Neuronal stem cell (in vitro differentiated cells): ENCODE data around the gene FRAT2.

ENCODE experiments used
- DNase-seq: peaks from one replicate; pipeline ENCODE4 v3.0.0-alpha.2; 2013; ENCODE audit warnings: low spot score
- H2AFZ ChIP-seq: one replicate; pipeline ENCODE4 v1.6.1; 2013; ENCODE audit warnings: mild to moderate bottlenecking, low read length, inconsistent platforms
- H2AK5ac ChIP-seq: 2 replicates; pipeline ENCODE4 v1.6.1; 2013; ENCODE audit warnings: low read depth, mild to moderate bottlenecking, inconsistent platforms, low read length, moderate library complexity, mixed read lengths
- H2BK120ac ChIP-seq: 2 replicates; pipeline ENCODE4 v1.6.1; 2013; ENCODE audit warnings: low read depth, mild to moderate bottlenecking, inconsistent platforms, low read length, moderate library complexity, mixed read lengths
- H2BK12ac ChIP-seq: one replicate; pipeline ENCODE4 v1.6.1; 2013; ENCODE audit warnings: low read length, inconsistent platforms
- H2BK15ac ChIP-seq: 2 replicates; pipeline ENCODE4 v1.6.1; 2013; ENCODE audit warnings: mild to moderate bottlenecking, low read length, inconsistent platforms, mixed read lengths
- H2BK5ac ChIP-seq: one replicate; pipeline ENCODE4 v1.6.1; 2013; ENCODE audit warnings: inconsistent platforms, mild to moderate bottlenecking, low read length, moderate library complexity
- H3K14ac ChIP-seq: one replicate; pipeline ENCODE4 v1.6.1; 2013; ENCODE audit warnings: low read length, inconsistent platforms
- H3K18ac ChIP-seq: 2 replicates; pipeline ENCODE4 v1.6.1; 2013; ENCODE audit warnings: low read length, inconsistent platforms
- H3K23ac ChIP-seq: 2 replicates; pipeline ENCODE4 v1.6.1; 2013; ENCODE audit warnings: low read depth, mild to moderate bottlenecking, mixed read lengths, low read length, inconsistent platforms; ENCODE audit not compliant: poor library complexity
- H3K27ac ChIP-seq: replicated peaks from 3 replicates; pipeline ENCODE4 v1.5.1; 2013; ENCODE audit warnings: low read length, inconsistent platforms
- H3K27me3 ChIP-seq, 3 experiments: 2 replicates each; pipeline ENCODE4 v1.6.1; 2013; ENCODE audit warnings: low read length in 3 of 3, mild to moderate bottlenecking in 2 of 3, inconsistent platforms in 1 of 3, low read depth in 1 of 3, mixed read lengths in 1 of 3, moderate library complexity in 1 of 3; ENCODE audit not compliant: control insufficient read depth in 3 of 3, insufficient read depth in 3 of 3
- H3K36me3 ChIP-seq, 2 donors: replicated peaks in 1 of 2; 2 replicates each; pipeline ENCODE4 v1.6.1; 2013; ENCODE audit warnings: low read length in 2 of 2; ENCODE audit not compliant: control insufficient read depth in 2 of 2, insufficient read depth in 2 of 2
- H3K4ac ChIP-seq: 2 replicates; pipeline ENCODE4 v1.6.1; 2013; ENCODE audit warnings: inconsistent platforms, mild to moderate bottlenecking, low read length, moderate library complexity
- H3K4me1 ChIP-seq, 2 donors: 1 replicate in 1 of 2; 2 replicates in 1 of 2; pipeline ENCODE4 v1.6.1; 2013; ENCODE audit warnings: low read length in 2 of 2, low read depth in 1 of 2; ENCODE audit not compliant: control insufficient read depth in 2 of 2, insufficient read depth in 1 of 2
- H3K4me2 ChIP-seq: one replicate; pipeline ENCODE4 v1.6.1; 2013; ENCODE audit warnings: mild to moderate bottlenecking, low read length, inconsistent platforms; ENCODE audit not compliant: insufficient read depth, poor library complexity, severe bottlenecking
- H3K4me3 ChIP-seq, 2 donors: 2 replicates each; pipeline ENCODE4 v1.5.1; 2013; ENCODE audit warnings: low read length in 2 of 2, mild to moderate bottlenecking in 2 of 2, inconsistent platforms in 1 of 2, moderate library complexity in 1 of 2
- H3K79me1 ChIP-seq: one replicate; pipeline ENCODE4 v1.6.1; 2013; ENCODE audit warnings: low read depth, mild to moderate bottlenecking, inconsistent platforms, low read length, moderate library complexity
- H3K9ac ChIP-seq: one replicate; pipeline ENCODE4 v1.6.1; 2013; ENCODE audit warnings: mild to moderate bottlenecking, low read depth, low read length, inconsistent platforms; ENCODE audit not compliant: poor library complexity
- H3K9me3 ChIP-seq, 2 donors: replicated peaks in 1 of 2; 2 replicates each; pipeline versions ENCODE3 to v1.6.1; 2013; ENCODE audit warnings: low read length in 2 of 2, mild to moderate bottlenecking in 2 of 2, inconsistent platforms in 1 of 2, low read depth in 1 of 2, mixed read lengths in 1 of 2, moderate library complexity in 1 of 2; ENCODE audit not compliant: control insufficient read depth in 2 of 2, insufficient read depth in 1 of 2
- H4K8ac ChIP-seq: one replicate; pipeline ENCODE4 v1.6.1; 2013; ENCODE audit warnings: low read depth, mild to moderate bottlenecking, inconsistent platforms, low read length, moderate library complexity
- H4K91ac ChIP-seq: one replicate; pipeline ENCODE4 v1.6.1; 2013; ENCODE audit warnings: low read length, low read depth, mild to moderate bottlenecking, inconsistent platforms; ENCODE audit not compliant: poor library complexity
- WGBS, 2 donors: extraction: QIAGEN DNeasy Blood & Tissue Kit; methylation state at CpG; one replicate each; pipeline ENCODE4 v1.1.7; 2013; ENCODE audit warnings: missing lambda C conversion rate in 2 of 2, mixed read lengths in 1 of 2; ENCODE audit not compliant: insufficient read length in 2 of 2, insufficient replicate concordance in 1 of 2; ENCODE audit errors: extremely low coverage in 2 of 2; 5-methylcytosine and 5-hydroxymethylcytosine counted together

The FRAT2 gene

DNA sequence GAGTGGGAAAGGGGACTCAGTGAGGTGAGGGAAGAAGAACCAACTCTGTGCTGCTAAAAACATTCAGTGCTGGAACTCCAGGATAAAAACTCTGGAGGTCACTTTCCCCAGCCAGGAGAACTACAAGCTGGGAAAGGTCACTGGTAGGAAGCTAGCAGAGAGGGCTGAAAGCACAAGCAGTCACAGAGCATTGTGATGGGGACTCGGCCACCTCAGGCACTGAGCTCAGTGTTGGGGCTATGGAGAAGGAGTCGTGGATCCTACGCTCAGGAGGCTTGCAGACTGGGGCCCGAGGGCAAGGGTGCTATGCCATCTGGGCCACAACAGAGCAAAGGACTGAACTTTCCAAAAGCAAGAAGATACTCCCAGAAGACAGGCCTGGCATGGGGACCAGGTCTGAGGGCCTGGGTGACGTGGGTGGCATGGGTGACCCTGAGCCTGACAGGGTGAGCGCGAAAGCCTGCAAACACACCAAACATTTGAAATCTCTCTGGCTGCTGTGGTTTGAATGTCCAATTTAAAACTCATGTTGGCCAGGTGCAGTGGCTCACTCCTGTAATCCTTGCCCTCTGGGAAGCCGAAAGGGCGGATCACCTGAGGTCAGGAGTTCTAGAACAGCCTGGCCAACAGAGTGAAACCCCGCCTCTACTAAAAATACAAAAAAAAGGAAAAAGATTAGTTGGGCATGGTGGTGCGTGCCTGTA, 32.3 kb downstream of the FRAT2 start:
- Histone ChIP-seq H3K14ac (no peak overlapping the region), H4K8ac (no peak overlapping the region), H3K9me3 (no peaks in the 10 kb centered on the region), H3K27ac (no peak overlapping the region), H3K4me2 (no peak overlapping the region), H3K23ac (no peak overlapping the region), H3K27me3 (peaks cover 0 to 5% (median 0%) of the 10 kb centered on the region in 3 experiments), H2AFZ (peak overlapping the region; percentile 15), H2BK15ac (no peak overlapping the region), H3K4me3 (no peak overlapping the region), H2BK5ac (peak overlapping the region; percentile 5), H3K79me1 (peaks cover 2% of the 10 kb centered on the region), H2BK120ac (no peak overlapping the region), H3K4ac (no peak overlapping the region), H3K4me1 (no peaks in the 10 kb centered on the region), H3K9ac (peak overlapping the region; percentile 32), H2BK12ac (no peak overlapping the region), H4K91ac (no peak overlapping the region), H2AK5ac (peak overlapping the region; percentile 81), H3K18ac (peak overlapping the region; percentile 58), H3K36me3 (no peaks in the 10 kb centered on the region)
- WGBS, 2 donors = no CpG with 5 or more reads among the region's 11 CpGs
- no peak for DNase-seq

- H3K4me1 ChIP-seq = no peaks in the 10 kb centered on the region
- no peak overlapping the region for H2AFZ ChIP-seq
- H3K18ac ChIP-seq = no peak overlapping the region
- H3K79me1 ChIP-seq = peaks cover 2% of the 10 kb centered on the region
- no peak overlapping the region for H2AK5ac ChIP-seq
- WGBS, 2 donors = no CpG with 5 or more reads among the region's 3 CpGs
- no peak overlapping the region for H2BK5ac ChIP-seq
- no peak for DNase-seq
- H3K14ac ChIP-seq = no peak overlapping the region
- no peak overlapping the region for H3K9ac ChIP-seq
- H3K27ac ChIP-seq = no peak overlapping the region
- H2BK120ac ChIP-seq = no peak overlapping the region
- no peak overlapping the region for H4K8ac ChIP-seq
- no peak overlapping the region for H3K4me2 ChIP-seq
- no peak overlapping the region for H2BK15ac ChIP-seq
- H3K23ac ChIP-seq = no peak overlapping the region
- no peak overlapping the region for H2BK12ac ChIP-seq
- H3K9me3 ChIP-seq = no peaks in the 10 kb centered on the region
- H3K4ac ChIP-seq = no peak overlapping the region
- peaks cover 0 to 5% (median 0%) of the 10 kb centered on the region in 3 experiments for H3K27me3 ChIP-seq
- H3K4me3 ChIP-seq = no peak overlapping the region
- H4K91ac ChIP-seq = no peak overlapping the region
- no peaks in the 10 kb centered on the region for H3K36me3 ChIP-seq
These were observed 33.5 kb downstream of the FRAT2 start for GRCh38 chr10:97300980-97301379.

DNA sequence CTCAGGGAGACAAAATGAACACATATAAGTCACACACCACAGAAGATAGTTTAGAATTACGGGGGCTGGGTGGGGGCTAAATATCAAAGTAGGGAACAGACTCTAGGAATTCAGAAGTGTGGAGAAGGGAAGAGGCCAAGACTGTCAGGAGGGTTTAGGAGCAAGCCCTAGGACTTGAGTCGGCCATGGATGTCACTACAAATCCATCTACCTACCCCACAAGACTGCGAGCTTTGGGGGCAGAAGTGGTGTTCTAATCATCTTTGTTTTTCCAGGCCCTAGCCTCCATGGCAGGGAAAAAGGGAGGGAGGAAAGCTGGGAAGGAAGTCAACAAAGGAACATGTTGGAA, 36.3 kb downstream of the FRAT2 start:
- Histone ChIP-seq H3K4ac (no peak overlapping the region), H2BK5ac (no peak overlapping the region), H2BK15ac (no peak overlapping the region)

DNA sequence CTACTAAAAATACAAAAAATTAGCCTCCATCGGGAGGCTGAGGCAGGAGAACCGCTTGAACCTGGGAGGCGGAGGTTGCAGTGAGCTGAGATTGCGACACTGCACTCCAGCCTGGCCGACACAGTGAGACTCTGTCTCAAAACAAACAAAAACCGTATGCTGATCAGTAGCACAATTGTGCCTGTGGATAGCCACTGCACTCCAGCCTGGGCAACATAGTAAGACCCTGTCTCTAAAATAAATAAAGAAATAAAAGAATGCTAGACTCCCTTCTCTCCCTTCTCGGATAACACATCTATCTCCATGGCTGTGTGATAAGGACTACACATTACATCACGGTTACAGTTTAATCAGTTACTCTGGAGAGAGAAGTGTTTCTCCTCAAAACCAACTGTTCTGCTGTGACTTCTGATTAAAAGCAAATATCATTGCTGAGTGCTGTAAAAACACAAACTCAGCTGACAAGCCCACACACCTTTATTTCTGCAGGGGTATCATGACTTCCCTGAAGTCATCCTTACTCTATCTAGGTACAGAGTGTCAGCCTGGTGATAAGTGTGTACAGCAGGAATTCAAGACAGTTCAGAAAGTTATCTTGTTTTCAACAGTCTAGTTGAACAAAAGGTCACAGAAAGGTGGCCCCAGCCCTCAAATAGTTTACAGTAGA, 36.8 kb downstream of the FRAT2 start:
- Histone ChIP-seq H2BK5ac (no peak overlapping the region), H3K14ac (no peak overlapping the region), H3K4me2 (no peak overlapping the region), H3K36me3 (no peaks in the 10 kb centered on the region), H2BK12ac (no peak overlapping the region), H2AK5ac (no peak overlapping the region), H3K27me3 (peaks cover 0 to 5% (median 0%) of the 10 kb centered on the region in 3 experiments), H3K79me1 (peaks cover 2% of the 10 kb centered on the region), H2AFZ (peak overlapping the region; percentile 66), H2BK15ac (no peak overlapping the region), H4K91ac (no peak overlapping the region), H4K8ac (no peak overlapping the region), H3K27ac (no peak overlapping the region), H3K4me1 (no peaks in the 10 kb centered on the region), H3K9ac (no peak overlapping the region), H3K4me3 (no peak overlapping the region), H3K9me3 (no peaks in the 10 kb centered on the region), H3K18ac (no peak overlapping the region), H3K23ac (no peak overlapping the region), H3K4ac (no peak overlapping the region), H2BK120ac (no peak overlapping the region)
- WGBS, 2 donors = no CpG with 5 or more reads among the region's 8 CpGs
- no peak for DNase-seq

More for the DNA sequence above, 36.3 kb downstream of the FRAT2 start:
- H4K91ac ChIP-seq = no peak overlapping the region
- H3K23ac ChIP-seq = no peak overlapping the region
- H3K9ac ChIP-seq = no peak overlapping the region
- H3K27ac ChIP-seq = no peak overlapping the region
- H3K14ac ChIP-seq = no peak overlapping the region
- no peak for DNase-seq
- no peak overlapping the region for H4K8ac ChIP-seq
- no peaks in the 10 kb centered on the region for H3K36me3 ChIP-seq
- no peak overlapping the region for H3K18ac ChIP-seq
- no peaks in the 10 kb centered on the region for H3K9me3 ChIP-seq
- H2AK5ac ChIP-seq = no peak overlapping the region
- H2BK120ac ChIP-seq = no peak overlapping the region
- H3K79me1 ChIP-seq = peaks cover 2% of the 10 kb centered on the region
- no CpG with 5 or more reads among the region's 3 CpGs for WGBS, 2 donors
- no peak overlapping the region for H3K4me3 ChIP-seq
- H3K27me3 ChIP-seq = peaks cover 0 to 5% (median 0%) of the 10 kb centered on the region in 3 experiments
- no peak overlapping the region for H2BK12ac ChIP-seq
- H3K4me2 ChIP-seq = no peak overlapping the region
- H3K4me1 ChIP-seq = no peaks in the 10 kb centered on the region
- peak overlapping the region; percentile 66 for H2AFZ ChIP-seq
